Dermis microvascular lymphatic vessel endothelial cell (primary cell): ENCODE measurements around the gene PPP1R36. TPM values are rescaled to one million over a fixed set of nuclear protein-coding genes. Genes with fewer than 3 reads are reported as not detected.
"Not testable (repeated sequence)": the region's sequence is repeated elsewhere in the genome, so short reads cannot be mapped to it uniquely, and the experiment has no call there.

ENCODE experiments used
- DNase-seq, 2 donors: peaks; one replicate each; pipeline versions ENCODE4 v3.0.0 to v3.0.0-alpha.2; 2010; ENCODE audit warnings: low read depth in 2 of 2
- total RNA-seq: library from RNA; depleted of rRNA; stranded (reverse); fragments of >200 nt; gene quantifications from 2 replicates; pipeline ENCODE4 v1.2.1, GENCODE V29; 2014

PPP1R36 gene
- total RNA-seq, 1 donor from 2014 or later: 0.39 TPM

DNA sequence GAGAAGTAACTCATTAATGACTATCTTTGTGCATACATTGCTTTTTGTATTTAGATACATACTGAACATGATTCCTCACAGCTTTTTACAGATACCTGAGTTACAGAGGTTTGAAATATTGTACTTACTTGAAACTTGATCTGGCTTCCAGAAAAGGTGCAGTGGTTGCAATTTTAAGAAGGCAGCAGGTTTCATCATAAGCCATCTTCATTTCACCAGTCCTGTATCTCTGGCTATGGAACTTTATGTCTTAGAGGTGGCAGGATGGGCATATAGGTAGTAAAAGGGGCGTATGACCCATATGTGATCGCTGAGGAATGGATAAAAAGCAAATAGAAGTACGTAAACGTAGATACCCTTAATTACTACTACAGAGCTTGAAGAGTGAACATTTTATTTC is 31.5 kb upstream of the PPP1R36 start:
- DNase-seq: no peak

DNA sequence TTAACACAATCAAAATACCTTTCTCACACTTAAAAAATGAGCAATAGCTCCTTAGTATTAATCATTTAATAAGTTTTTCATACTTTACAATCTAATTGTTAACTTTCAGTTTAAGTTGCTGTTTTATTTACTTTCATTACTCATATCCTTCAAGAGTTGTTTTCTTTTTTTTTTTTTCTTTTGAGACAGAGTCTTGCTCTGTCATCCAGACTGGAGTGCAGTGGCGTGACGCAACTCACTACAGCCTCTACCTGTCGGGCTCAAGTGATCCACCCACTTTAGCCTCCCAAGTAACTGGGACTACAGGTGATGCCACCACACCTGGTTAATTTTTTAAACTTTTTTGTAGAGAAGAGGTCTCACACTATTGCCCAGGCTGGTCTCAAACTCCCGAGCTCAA is 29.1 kb upstream of the PPP1R36 start:
- DNase-seq: no peak

DNA sequence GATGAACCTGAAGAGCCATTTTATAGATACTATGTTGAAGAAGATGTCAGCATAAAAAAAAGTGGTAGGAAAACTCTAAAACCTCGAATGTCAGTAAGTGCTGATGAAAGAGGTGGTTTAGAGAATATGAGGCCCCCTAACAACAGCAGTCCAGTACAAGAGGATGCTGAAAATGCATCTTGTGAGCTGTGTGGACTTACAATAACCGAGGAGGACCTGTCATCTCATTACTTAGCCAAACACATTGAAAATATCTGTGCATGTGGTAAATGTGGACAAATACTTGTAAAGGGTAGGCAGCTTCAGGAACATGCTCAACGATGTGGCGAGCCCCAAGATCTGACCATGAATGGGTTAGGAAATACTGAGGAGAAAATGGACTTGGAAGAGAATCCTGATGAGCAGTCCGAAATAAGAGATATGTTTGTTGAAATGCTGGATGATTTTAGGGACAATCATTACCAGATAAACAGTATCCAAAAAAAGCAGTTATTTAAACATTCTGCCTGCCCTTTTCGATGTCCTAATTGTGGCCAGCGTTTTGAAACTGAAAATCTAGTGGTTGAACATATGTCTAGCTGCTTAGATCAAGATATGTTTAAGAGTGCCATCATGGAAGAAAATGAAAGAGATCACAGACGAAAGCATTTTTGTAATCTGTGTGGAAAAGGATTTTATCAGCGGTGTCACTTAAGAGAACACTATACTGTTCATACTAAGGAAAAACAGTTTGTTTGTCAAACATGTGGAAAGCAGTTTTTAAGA is 27.0 kb upstream of the PPP1R36 start:
- no peak for DNase-seq

DNA sequence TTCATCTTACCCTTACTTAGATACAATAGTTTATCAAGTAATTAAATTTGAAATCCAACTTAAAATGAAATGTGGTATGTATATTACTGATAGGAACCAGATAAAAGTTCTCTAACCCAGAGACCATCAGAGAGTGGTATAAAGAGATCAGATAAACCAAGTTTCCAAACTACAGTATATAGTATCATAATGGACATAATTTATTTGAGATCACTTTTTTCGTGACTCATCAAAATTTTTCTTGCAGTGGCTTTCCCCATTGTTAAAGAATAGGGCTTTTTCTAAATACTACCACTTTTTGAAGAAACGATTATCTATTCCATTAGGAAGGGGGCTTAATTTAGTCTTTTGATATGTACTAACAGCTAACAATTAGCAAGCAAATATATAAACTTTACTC is 24.4 kb upstream of the PPP1R36 start:
- no peak for DNase-seq

DNA sequence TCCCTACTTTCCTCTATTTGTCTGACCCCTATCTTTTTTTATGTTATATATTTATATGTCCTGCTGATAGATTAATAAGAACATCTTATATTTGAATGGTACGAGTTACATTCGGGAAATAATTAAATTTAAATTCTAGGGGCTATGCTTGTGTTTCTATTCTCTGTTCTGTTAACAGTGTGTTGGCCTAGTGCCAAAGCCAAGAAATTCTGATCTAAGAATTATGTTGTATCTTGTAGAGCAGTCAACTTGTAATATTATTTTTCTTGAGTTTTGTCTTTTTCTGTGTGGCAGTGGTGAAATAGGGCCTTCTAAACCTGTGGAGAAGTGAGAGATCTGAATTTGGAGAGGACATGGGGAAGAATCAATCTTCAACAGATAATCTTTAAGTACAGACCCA is 18.2 kb upstream of the PPP1R36 start:
- no peak for DNase-seq

DNA sequence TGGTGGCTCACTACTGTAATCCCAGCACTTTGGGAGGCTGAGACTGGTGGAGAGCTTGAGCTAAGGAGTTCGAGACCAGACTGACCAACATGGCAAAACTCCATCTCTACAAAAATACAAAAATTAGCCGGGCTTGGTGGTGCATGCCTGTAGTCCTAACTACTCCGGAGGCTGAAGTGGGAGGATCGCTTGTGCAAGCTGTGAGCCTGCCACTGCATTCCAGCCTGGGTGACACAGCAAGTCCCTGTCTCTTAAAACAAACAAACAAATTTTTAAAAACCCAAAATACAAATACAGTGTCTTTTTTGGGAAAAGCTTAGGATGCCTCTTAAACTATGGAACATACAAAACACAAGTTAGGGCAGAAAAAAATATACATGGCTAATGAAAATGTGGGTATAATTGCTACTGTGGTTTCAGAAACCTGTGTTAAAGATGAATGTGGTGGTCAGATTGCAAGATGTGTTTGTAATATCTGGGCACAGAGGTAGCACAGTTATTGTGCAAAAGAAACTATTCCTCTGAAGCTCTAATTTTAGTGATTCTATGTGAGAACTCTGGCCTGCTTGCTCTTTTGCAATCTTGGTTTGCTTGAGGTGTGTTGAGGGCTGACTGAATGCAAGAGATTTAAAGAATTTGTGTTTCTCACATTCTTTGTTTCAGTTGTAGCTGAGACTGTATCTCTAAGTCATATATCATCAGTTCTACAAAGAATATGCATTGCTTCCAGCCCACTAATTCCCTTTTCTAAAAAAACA is 13.1 kb upstream of the PPP1R36 start:
- no peak for DNase-seq

DNA sequence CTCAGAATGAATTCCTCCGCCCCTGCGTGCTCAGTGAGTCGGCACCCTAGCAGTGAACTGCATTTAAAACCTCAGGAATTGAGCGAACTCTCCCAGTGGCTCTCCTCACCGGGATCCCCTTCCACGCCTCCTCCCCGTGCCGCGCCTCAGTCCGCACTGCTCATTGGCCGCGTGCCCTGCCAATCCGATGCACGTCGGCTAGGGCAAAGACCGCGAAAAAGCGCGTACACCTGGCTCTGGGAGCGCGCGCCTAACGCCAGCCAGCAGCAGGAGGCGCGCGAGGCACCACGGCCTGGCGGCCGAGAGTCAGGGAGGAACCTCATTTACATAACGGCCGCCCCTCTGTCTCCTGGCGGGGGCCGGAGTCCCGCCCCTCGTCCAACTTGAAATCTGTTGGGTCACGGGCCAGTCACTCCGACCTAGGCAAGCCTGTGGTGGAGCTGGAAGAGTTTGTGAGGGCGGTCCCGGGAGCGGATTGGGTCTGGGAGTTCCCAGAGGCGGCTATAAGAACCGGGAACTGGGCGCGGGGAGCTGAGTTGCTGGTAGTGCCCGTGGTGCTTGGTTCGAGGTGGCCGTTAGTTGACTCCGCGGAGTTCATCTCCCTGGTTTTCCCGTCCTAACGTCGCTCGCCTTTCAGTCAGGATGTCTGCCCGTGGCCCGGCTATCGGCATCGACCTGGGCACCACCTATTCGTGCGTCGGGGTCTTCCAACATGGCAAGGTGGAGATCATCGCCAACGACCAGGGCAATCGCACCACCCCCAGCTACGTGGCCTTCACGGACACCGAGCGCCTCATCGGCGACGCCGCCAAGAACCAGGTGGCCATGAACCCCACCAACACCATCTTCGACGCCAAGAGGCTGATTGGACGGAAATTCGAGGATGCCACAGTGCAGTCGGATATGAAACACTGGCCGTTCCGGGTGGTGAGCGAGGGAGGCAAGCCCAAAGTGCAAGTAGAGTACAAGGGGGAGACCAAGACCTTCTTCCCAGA is 9.3 kb upstream of the PPP1R36 start, which contains the start of gene HSPA2:
HSPA2 (plus strand) TSS at position 534 of the 995 bp plus-strand sequence; CDS start at position 643, 109 bp downstream.
- peak; percentile 95 to 99 for DNase-seq

DNA sequence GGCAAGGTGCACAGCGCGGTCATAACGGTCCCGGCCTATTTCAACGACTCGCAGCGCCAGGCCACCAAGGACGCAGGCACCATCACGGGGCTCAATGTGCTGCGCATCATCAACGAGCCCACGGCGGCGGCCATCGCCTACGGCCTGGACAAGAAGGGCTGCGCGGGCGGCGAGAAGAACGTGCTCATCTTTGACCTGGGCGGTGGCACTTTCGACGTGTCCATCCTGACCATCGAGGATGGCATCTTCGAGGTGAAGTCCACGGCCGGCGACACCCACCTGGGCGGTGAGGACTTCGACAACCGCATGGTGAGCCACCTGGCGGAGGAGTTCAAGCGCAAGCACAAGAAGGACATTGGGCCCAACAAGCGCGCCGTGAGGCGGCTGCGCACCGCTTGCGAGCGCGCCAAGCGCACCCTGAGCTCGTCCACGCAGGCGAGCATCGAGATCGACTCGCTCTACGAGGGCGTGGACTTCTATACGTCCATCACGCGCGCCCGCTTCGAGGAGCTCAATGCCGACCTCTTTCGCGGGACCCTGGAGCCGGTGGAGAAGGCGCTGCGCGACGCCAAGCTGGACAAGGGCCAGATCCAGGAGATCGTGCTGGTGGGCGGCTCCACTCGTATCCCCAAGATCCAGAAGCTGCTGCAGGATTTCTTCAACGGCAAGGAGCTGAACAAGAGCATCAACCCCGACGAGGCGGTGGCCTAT is 8.3 kb upstream of the PPP1R36 start:
- DNase-seq: peak in 1 of 2 donors; percentile 8

DNA sequence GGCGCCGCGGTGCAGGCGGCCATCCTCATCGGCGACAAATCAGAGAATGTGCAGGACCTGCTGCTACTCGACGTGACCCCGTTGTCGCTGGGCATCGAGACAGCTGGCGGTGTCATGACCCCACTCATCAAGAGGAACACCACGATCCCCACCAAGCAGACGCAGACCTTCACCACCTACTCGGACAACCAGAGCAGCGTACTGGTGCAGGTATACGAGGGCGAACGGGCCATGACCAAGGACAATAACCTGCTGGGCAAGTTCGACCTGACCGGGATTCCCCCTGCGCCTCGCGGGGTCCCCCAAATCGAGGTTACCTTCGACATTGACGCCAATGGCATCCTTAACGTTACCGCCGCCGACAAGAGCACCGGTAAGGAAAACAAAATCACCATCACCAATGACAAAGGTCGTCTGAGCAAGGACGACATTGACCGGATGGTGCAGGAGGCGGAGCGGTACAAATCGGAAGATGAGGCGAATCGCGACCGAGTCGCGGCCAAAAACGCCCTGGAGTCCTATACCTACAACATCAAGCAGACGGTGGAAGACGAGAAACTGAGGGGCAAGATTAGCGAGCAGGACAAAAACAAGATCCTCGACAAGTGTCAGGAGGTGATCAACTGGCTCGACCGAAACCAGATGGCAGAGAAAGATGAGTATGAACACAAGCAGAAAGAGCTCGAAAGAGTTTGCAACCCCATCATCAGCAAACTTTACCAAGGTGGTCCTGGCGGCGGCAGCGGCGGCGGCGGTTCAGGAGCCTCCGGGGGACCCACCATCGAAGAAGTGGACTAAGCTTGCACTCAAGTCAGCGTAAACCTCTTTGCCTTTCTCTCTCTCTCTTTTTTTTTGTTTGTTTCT is 7.6 kb upstream of the PPP1R36 start:
- DNase-seq: no peak

DNA sequence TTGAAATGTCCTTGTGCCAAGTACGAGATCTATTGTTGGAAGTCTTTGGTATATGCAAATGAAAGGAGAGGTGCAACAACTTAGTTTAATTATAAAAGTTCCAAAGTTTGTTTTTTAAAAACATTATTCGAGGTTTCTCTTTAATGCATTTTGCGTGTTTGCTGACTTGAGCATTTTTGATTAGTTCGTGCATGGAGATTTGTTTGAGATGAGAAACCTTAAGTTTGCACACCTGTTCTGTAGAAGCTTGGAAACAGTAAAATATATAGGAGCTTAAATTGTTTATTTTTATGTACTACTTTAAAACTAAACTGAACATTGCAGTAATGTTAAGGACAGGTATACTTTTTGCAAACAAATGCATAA is 6.9 kb upstream of the PPP1R36 start:
- DNase-seq: no peak

DNA sequence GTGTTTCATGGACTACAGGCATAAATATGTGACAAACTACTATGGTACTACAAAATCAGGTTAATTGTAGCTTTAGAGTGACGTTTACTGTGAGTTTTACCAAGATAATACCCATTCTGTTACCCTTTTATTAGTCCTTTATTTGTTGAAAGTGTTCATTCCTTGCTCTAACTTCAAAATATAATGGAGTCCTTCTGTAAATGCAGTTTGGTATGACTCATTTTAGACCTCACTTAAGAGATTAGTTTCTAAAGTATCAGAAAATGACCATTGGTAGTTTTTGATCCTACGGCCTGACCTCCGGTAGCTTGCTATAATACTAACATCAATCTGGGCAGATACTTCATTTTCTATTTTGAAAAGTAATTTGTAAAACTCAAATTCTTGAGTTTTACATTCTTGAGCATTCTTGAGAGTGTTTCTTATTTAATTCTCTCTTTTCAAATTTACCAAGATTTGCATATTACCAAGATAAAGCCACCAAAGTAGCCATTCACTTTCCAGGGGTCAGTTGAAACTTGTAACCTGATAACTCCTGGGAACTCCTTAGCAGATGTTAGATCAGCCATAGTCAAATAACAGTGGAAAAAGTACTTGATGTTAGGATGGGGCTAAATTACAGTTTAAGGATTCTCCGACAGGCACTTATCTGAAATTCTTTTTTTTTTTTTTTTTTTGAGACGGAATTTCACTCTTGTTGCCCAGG is 5.0 kb upstream of the PPP1R36 start:
- no peak for DNase-seq

DNA sequence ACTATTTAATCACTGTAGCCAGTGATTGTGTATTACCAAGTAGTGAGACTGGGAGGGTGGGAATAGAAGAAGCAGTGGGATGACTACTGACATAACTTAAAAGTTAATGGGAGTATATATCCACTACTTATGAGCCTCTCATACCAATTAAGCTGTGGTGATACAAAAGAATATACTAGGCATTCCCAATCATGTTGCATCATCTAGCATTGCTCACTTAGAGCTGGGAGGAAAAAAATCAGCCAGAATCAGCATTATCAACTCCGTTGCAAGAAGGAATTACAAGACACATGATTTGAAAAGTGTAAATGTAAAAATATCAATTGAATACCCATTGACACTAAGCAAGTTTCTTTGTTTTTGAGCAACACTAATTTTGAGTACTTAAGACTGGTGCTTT is 745 bp upstream of the PPP1R36 start:
- DNase-seq: no peak

DNA sequence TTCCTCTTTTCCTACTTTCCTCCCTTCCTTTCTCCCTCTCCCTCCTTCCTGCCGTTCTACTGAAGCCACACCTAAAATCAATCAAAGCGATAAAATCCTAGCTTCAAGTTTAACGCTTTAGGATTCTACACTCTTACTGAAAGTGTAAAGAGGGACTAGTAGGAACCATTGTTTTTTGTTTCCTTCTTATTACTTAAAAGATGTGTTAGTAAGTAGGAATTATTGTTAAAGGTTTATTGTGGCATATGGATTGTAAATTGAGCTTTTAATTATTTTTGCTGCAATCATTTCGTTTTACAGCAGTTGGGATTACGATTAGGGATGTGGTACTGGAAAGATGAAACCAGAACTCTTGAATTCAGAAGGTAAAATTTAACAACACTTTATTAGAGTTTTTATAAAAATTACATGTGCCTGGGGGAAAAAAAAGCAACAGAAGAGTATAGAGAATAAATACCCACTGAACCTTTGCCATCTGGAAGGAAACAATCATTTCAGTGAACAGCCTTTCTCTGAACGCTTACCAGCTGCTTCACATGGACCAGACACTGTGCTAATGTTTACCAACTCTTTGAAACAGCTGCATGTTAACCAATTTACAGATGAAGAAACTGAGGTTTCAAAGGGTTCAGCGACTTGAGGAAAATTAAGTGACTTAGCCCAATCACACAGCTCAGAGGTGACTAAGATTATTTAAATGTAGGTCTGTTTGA is 1.0 kb downstream of the PPP1R36 start:
- no peak for DNase-seq

DNA sequence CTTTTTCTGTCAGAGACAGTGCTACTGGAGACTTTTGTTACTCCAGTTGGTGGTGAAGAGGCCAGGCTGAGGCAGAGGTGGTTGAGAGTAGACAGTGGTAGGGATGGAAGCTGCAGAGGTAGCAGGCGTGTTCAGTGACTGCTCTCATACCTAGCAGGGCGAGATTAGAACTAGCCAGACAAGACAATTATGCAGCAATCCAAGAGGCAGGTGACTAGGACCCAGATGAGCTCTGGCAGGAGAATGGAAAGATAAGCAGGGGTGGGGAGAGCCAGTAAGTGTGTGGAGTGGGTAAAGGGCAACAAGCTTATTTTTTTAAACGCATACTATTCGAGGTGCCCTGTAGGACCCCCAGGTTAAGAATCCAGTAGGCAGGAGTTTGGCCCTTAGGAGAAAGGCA is 4.8 kb downstream of the PPP1R36 start:
- no peak for DNase-seq

DNA sequence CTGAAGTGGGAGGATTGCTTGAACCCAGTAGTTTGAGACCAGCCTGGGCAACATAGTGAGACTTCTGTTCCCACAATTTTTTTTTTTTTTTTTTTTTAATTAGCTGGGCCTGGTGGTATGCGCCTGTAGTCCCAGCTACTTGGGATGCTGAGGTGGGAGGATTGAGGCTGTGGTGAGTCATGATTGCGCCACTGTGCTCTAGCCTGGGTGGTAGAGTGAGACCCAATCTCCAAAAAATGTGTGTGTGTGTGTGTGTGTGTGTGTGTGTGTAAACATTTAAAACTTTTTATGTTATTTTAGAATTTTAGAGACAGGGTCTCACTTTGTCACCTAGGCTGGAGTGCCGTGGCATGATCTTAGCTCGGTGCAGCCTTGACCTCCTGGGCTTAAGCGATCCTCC is 6.8 kb downstream of the PPP1R36 start:
- DNase-seq: no peak

DNA sequence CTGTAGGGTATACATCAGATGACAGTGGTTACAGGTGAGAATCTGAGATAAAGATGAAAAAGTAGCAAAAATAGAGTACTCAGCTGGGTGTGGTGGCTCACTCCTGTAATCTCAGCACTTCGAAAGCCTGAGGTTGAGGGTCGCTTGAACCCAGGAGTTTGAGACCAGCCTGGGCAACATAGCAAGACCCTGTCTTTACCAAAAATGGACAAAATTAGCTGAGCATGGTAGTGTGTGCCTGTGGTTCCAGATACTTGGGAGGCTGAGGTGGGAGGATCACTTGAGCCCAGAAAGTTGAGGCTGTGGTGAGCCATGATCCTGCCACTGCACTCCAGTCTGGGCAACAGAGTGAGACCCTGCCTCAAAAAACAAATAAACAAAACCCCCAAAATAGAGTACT is 8.5 kb downstream of the PPP1R36 start:
- not testable (repeated sequence) for DNase-seq

DNA sequence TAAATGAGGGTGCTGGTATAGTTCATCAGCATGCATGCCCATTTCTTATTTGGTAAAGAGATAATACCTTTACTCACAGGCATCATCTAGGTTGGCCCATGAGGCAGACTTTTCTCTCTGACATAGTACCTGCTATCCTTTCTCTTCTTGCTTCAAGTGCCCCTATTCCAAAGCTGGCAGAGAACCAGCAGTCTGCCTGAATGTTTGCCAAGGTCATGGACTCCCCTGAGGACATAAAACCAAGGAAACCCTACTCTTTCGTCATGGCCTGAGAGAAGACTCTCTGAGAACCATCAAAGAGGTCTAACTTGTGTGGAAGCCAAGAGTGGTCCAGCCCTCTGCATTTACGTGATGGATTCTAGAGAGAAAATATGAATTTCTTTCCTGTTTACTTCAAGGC is 11.9 kb downstream of the PPP1R36 start:
- DNase-seq: no peak

DNA sequence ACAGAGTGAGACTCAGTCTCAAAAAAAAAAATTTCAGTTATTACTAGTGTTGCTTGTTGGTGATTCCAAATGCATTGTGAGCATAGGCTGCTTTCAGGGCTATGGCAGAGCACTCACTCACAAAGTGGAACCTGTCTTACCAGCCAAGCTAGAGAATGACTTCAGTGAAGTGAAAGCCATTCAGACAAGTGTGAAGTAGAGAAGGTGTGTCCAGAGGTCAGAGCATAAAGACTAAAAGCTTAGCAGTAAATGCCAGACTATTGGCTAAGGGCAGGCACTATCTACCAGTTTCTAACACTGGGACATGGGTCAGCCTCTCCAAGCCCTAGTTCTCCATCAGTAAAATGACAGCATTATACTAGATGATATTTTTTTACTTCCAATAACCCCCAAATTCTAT is 12.7 kb downstream of the PPP1R36 start:
- DNase-seq: no peak

DNA sequence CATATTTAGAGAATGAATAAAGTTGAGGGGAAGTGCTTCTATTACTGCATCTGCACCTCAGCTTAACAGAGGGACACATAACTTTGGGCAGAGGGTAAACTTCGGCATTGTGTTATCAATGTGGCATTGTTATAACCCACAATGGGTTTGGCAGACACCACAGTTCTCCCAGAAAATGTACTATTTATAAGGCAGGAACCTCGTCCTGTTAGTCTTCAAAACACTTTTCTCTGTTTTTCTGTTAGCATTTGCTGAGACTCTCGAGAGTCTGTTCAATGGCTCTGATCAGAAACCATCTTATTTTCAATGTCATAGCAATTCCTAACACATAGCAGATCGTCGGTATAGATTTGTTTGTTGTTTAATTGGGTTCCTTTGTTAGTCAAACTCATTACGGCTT is 13.9 kb downstream of the PPP1R36 start:
- no peak for DNase-seq
